ENCODE results near the gene RNF32. TPM values are rescaled to one million over a fixed set of nuclear protein-coding genes. Genes with fewer than 3 reads are reported as not detected.

The RNF32 gene
- total RNA-seq, 2 donors from 2014 or later, result 2.4 to 7.3 TPM

GRCh38 chr7:156614434-156615264 is 25.9 kb upstream of the RNF32 start:
- peak; percentile 47 for DNase-seq (ENCODE audit: low spot score)
- H3K27ac ChIP-seq, result peak overlapping the region; percentile 13 to 71
- no peaks in the 10 kb centered on the region for H3K27me3 ChIP-seq (replicated peaks; ENCODE audit: insufficient read depth)
- WGBS, result 38% methylated on average over 19 of the region's 19 CpGs
- H3K9me3 ChIP-seq, result no peaks in the 10 kb centered on the region
- no peak for TF ChIP-seq POLR2A (IDR thresholded peaks at IDR 0.05)
- TF ChIP-seq, protein P1, sequence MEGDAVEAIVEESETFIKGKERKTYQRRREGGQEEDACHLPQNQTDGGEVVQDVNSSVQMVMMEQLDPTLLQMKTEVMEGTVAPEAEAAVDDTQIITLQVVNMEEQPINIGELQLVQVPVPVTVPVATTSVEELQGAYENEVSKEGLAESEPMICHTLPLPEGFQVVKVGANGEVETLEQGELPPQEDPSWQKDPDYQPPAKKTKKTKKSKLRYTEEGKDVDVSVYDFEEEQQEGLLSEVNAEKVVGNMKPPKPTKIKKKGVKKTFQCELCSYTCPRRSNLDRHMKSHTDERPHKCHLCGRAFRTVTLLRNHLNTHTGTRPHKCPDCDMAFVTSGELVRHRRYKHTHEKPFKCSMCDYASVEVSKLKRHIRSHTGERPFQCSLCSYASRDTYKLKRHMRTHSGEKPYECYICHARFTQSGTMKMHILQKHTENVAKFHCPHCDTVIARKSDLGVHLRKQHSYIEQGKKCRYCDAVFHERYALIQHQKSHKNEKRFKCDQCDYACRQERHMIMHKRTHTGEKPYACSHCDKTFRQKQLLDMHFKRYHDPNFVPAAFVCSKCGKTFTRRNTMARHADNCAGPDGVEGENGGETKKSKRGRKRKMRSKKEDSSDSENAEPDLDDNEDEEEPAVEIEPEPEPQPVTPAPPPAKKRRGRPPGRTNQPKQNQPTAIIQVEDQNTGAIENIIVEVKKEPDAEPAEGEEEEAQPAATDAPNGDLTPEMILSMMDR (IDR thresholded peaks at IDR 0.05), result no peak
- TF ChIP-seq POLR2AphosphoS5 (IDR thresholded peaks at IDR 0.05), result peak; percentile 36
- peak overlapping the region in 1 of 2 donors; percentile 0 for H3K4me3 ChIP-seq
- no peaks in the 10 kb centered on the region for H3K36me3 ChIP-seq
- intact Hi-C loops (cut with DNase I), result no loop called here
- peaks cover 6% of the 10 kb centered on the region for H3K4me1 ChIP-seq (replicated peaks)

DNA sequence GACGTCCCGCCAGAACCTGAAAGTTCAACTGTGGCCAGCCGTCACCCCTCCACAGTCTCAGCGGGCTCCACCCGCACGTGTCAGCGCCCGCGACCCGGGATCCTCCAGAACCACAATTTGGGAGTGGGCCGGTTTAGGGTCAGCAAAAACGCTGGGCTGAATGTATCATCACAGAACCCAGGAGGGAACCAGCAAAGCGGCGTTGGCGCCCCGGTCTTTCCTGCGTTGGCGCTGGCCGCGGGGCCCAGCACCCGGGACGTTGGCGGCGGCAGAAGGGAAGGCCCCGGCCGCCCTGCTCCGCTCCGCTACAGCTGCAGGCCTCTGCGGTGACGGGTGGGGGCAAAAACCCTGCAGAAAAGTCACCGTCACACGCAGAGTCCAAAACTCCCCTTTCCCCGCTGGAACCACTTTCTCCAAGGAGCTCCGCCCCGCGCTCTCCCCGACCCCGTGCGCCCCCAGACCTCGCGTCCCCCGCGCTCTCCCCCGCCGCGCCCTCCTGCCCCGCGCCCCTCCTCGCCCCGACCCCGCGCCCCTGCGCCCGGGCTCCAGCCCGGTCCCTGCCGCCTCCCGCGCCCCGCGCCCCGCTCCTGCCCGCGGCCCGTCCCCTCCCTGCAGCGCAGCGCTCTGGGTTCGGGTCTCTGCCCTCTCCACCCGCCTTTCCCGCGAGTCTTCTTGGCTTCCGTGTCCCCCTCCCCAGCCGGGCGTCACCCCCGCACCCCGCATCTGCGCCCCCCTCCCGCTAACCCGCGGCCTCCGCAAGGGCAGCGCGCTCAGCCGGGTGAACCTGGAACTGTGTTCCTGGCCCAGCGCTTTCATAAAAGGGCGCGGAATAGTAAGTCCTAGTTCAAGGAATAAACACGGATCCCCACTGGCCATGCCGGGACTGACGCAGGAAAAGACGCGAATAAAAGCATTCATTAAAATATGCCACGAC is 24.0 kb upstream of the RNF32 start:
- Histone ChIP-seq H3K4me3 (peak overlapping the region; percentile 22 to 30), H3K27ac (peak overlapping the region in 1 of 2 donors; percentile 41), H3K36me3 (no peaks in the 10 kb centered on the region), H3K27me3 (replicated peaks; ENCODE audit: insufficient read depth) (no peaks in the 10 kb centered on the region), H3K9me3 (no peaks in the 10 kb centered on the region), H3K4me1 (replicated peaks) (peaks cover 6% of the 10 kb centered on the region)
- intact Hi-C loops (cut with DNase I), result no loop called here
- TF ChIP-seq POLR2AphosphoS5 (IDR thresholded peaks at IDR 0.05) (no peak), POLR2A (IDR thresholded peaks at IDR 0.05) (no peak)
- TF ChIP-seq, protein P1 (IDR thresholded peaks at IDR 0.05), result no peak
- no peak for DNase-seq (ENCODE audit: low spot score)
- 17% methylated on average over 52 of the region's 92 CpGs for WGBS

- no peak for DNase-seq (ENCODE audit: low spot score)
- no peaks in the 10 kb centered on the region for H3K27me3 ChIP-seq (replicated peaks; ENCODE audit: insufficient read depth)
- H3K9me3 ChIP-seq, result no peaks in the 10 kb centered on the region
- intact Hi-C loops (cut with DNase I), result no loop called here
- no peak overlapping the region for H3K27ac ChIP-seq
- H3K4me1 ChIP-seq (replicated peaks), result peaks cover 6% of the 10 kb centered on the region
- TF ChIP-seq POLR2A (IDR thresholded peaks at IDR 0.05), result no peak
- TF ChIP-seq, protein P1 (IDR thresholded peaks at IDR 0.05), result no peak
- TF ChIP-seq POLR2AphosphoS5 (IDR thresholded peaks at IDR 0.05), result no peak
- no peaks in the 10 kb centered on the region for H3K36me3 ChIP-seq
- H3K4me3 ChIP-seq, result no peak overlapping the region
- WGBS, result 81% methylated on average over 11 of the region's 11 CpGs
These were observed 23.4 kb upstream of the RNF32 start for GRCh38 chr7:156617215-156617614.

GRCh38 chr7:156618078-156618779 is 22.3 kb upstream of the RNF32 start:
- Histone ChIP-seq H3K27ac (no peak overlapping the region), H3K4me3 (no peak overlapping the region), H3K36me3 (no peaks in the 10 kb centered on the region), H3K9me3 (no peaks in the 10 kb centered on the region), H3K27me3 (replicated peaks; ENCODE audit: insufficient read depth) (no peaks in the 10 kb centered on the region), H3K4me1 (replicated peaks) (peaks cover 6% of the 10 kb centered on the region)
- no peak for TF ChIP-seq POLR2A (IDR thresholded peaks at IDR 0.05)
- no peak for TF ChIP-seq POLR2AphosphoS5 (IDR thresholded peaks at IDR 0.05)
- TF ChIP-seq, protein P1 (IDR thresholded peaks at IDR 0.05), result no peak
- intact Hi-C loops (cut with DNase I), result no loop called here
- DNase-seq (ENCODE audit: low spot score), result no peak
- WGBS, result 93% methylated on average over 18 of the region's 18 CpGs
